22Rv1 (cell line): Measurements from ENCODE around the gene SRGAP1.
"Not testable (repeated sequence)": the region's sequence is repeated elsewhere in the genome, so short reads cannot be mapped to it uniquely, and the experiment has no call there.

Source experiments
- H3K27ac ChIP-seq: fragments of 450-650 bp; 2 replicates; pipeline ENCODE4 v1.5.1; 2017
- ZFX ChIP-seq: fragments of 450-650 bp; IDR thresholded peaks from 2 replicates; pipeline ENCODE4 v1.6.1; 2017; ENCODE audit warnings: antibody characterized with exemption, borderline replicate concordance
- TF ChIP-seq, protein P1 (sequence below): fragments of 450-650 bp; IDR thresholded peaks from 2 replicates; pipeline ENCODE4 v1.5.1; 2017; ENCODE audit warnings: mild to moderate bottlenecking

Gene SRGAP1

DNA sequence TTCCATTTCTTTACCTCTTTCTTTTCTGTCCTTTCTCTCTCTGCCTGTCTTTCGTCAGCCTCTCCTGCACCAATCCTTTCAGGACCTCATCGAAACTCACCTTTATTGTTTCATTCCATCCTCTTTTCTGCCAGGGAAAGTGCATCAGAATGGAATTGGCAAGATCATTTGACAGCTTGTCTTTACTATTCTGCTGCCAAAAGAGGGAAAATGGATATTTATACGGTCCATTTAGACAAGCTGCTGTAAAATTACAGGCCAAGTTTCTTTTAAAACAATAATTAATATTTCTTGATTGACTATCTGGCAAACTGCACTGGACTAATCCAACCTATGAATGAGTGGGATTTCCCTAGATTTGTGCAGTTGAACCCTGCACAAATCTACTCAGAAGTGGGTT is 7.6 kb upstream of the SRGAP1 start:
- TF ChIP-seq ZFX, result no peak
- TF ChIP-seq, protein P1, sequence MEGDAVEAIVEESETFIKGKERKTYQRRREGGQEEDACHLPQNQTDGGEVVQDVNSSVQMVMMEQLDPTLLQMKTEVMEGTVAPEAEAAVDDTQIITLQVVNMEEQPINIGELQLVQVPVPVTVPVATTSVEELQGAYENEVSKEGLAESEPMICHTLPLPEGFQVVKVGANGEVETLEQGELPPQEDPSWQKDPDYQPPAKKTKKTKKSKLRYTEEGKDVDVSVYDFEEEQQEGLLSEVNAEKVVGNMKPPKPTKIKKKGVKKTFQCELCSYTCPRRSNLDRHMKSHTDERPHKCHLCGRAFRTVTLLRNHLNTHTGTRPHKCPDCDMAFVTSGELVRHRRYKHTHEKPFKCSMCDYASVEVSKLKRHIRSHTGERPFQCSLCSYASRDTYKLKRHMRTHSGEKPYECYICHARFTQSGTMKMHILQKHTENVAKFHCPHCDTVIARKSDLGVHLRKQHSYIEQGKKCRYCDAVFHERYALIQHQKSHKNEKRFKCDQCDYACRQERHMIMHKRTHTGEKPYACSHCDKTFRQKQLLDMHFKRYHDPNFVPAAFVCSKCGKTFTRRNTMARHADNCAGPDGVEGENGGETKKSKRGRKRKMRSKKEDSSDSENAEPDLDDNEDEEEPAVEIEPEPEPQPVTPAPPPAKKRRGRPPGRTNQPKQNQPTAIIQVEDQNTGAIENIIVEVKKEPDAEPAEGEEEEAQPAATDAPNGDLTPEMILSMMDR, result no peak
- H3K27ac ChIP-seq, result no peak overlapping the region

- H3K27ac ChIP-seq, result no peak overlapping the region
- TF ChIP-seq, protein P1, result no peak
- TF ChIP-seq ZFX, result no peak
Observed at GRCh38 chr12:63838411-63838810, 6.1 kb upstream of the SRGAP1 start.

- TF ChIP-seq, protein P1, result no peak
- TF ChIP-seq ZFX, result no peak
- no peak overlapping the region for H3K27ac ChIP-seq
Observed at GRCh38 chr12:63841011-63841410, 3.5 kb upstream of the SRGAP1 start.

GRCh38 chr12:63841571-63841970 is 2.9 kb upstream of the SRGAP1 start:
- no peak overlapping the region for H3K27ac ChIP-seq

DNA sequence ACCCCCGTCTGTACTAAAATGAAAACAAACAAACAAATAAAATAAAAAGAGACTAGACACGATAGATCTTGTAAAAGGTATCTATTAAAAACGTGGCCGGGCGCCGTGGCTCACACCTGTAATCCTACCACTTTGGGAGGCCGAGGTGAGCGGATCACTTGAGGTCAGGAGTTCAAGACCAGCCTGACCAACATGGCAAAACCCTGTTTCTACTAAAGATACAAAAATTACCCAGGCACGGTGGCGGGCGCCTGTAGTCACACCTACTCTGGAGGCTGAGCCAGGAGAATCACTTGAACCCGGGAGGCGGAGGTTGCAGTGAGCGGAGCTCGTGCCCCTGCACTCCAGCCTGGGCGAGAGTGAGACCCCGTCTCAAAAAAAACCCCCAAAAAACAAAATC is 1.8 kb upstream of the SRGAP1 start:
- not testable (repeated sequence) for H3K27ac ChIP-seq

More at GRCh38 chr12:63841571-63841970, 2.9 kb upstream of the SRGAP1 start:
- TF ChIP-seq ZFX, result no peak
- TF ChIP-seq, protein P1, result no peak

DNA sequence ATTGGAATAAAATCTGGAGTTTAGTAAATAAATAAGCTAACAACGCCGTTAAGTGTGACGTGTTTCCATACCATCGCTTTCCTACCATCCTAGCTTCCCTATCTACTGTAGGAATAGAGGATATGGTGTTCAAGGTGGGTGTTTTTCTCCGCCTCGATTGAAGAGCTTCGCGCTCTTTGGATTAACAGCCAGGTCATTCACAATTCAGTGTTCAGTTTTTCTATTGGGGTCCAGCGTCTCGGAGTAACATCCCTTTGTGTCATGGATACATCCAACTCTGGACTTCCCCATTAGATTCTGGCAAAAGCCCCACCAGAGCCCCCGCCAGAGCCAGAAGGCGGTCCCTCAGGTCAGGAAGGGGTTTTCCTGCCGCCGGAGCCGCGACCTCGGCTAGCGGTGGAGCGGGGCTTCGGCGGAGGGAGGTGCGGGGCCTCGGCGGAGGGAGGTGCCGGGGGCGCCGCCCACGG is 1.2 kb upstream of the SRGAP1 start:
- H3K27ac ChIP-seq, result peak overlapping the region; percentile 75
- TF ChIP-seq ZFX, result no peak
- TF ChIP-seq, protein P1, result no peak

GRCh38 chr12:63843721-63844390 is 644 bp upstream of the SRGAP1 start:
- TF ChIP-seq ZFX, result no peak
- TF ChIP-seq, protein P1, result peak; percentile 99
- H3K27ac ChIP-seq, result peak overlapping the region; percentile 75

GRCh38 chr12:63845726-63846125 is 1.2 kb downstream of the SRGAP1 start:
- TF ChIP-seq, protein P1, result no peak
- TF ChIP-seq ZFX, result no peak
- H3K27ac ChIP-seq, result 0 out of 2 replicates have a peak overlapping the region, but pooled peaks have one; percentile 75
